ENCODE results near the gene UVRAG. TPM values are rescaled to one million over a fixed set of nuclear protein-coding genes. Genes with fewer than 3 reads are reported as not detected.
A peak's percentile ranks its signal among the peaks of the same experiment; 100 is the strongest.

The UVRAG gene
- total RNA-seq, 3 donors from 2014 or later = 43.3 to 73.0 (median 48.9) TPM

DNA sequence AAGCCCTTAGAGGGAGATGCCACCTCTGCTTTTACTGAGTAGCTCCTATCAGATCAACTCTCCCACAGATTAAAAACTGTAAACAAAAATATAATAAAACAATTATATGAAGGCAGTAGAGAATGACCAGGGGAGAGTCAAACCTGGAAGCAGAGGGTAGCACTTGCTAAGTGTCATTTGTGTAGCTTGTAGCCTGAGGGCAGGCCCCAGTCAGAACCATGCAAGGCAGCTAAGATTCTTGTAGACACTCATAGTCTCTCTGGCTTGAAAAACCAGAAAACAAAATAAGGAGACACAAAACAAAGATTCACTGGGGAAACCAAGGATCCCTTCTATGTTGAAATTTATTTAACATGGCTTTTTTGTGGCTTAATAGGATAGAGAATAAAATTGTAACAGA is 280.9 kb downstream of the UVRAG start:
- no peak for DNase-seq (ENCODE audit: low spot score in 2 of 2)
- intact Hi-C loops (cut with DNase I; ENCODE audit: low total_unique reads) = no loop called here

DNA sequence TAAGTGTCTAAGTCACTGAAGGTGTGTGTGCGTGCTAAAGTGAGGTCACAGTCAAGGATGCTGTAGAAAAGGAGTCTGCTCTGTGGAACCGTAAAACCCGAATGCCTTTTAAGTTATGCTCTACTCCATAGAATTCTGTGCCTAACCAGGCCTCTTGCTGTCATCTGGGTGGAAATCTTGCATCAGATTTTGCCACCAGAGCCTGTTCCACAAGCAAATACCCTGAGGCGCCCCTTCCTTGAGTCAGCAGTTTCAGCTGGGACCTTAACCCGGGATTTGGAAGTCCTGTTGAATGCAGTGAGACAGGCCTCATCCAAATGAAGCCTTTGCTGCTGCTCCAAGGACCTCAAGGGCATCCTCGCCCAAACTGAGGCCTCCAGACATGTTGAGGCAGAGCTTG is 281.5 kb downstream of the UVRAG start:
- Histone ChIP-seq H3K27me3 (no peaks in the 10 kb centered on the region), H3K27ac (no peak overlapping the region), H3K4me3 (no peak overlapping the region), H3K9me3 (no peaks in the 10 kb centered on the region), H3K4me1 (no peaks in the 10 kb centered on the region), H3K36me3 (no peaks in the 10 kb centered on the region)
- TF ChIP-seq POLR2A (IDR thresholded peaks at IDR 0.05) (no peak), POLR2AphosphoS5 (IDR thresholded peaks at IDR 0.05) (no peak)
- TF ChIP-seq, protein P1, sequence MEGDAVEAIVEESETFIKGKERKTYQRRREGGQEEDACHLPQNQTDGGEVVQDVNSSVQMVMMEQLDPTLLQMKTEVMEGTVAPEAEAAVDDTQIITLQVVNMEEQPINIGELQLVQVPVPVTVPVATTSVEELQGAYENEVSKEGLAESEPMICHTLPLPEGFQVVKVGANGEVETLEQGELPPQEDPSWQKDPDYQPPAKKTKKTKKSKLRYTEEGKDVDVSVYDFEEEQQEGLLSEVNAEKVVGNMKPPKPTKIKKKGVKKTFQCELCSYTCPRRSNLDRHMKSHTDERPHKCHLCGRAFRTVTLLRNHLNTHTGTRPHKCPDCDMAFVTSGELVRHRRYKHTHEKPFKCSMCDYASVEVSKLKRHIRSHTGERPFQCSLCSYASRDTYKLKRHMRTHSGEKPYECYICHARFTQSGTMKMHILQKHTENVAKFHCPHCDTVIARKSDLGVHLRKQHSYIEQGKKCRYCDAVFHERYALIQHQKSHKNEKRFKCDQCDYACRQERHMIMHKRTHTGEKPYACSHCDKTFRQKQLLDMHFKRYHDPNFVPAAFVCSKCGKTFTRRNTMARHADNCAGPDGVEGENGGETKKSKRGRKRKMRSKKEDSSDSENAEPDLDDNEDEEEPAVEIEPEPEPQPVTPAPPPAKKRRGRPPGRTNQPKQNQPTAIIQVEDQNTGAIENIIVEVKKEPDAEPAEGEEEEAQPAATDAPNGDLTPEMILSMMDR (IDR thresholded peaks at IDR 0.05) = no peak
- DNase-seq (ENCODE audit: low spot score in 2 of 2) = peak; percentile 19 to 60
- intact Hi-C loops (cut with DNase I; ENCODE audit: low total_unique reads) = no loop called here

More for the DNA sequence above, 280.9 kb downstream of the UVRAG start:
- Histone ChIP-seq H3K4me1 (no peaks in the 10 kb centered on the region), H3K9me3 (peaks cover 0 to 3% of the 10 kb centered on the region in 2 donors), H3K27me3 (no peaks in the 10 kb centered on the region), H3K36me3 (no peaks in the 10 kb centered on the region), H3K27ac (no peak overlapping the region), H3K4me3 (no peak overlapping the region)
- TF ChIP-seq POLR2A (IDR thresholded peaks at IDR 0.05) = no peak
- TF ChIP-seq, protein P1 (IDR thresholded peaks at IDR 0.05) = no peak
- no peak for TF ChIP-seq POLR2AphosphoS5 (IDR thresholded peaks at IDR 0.05)

DNA sequence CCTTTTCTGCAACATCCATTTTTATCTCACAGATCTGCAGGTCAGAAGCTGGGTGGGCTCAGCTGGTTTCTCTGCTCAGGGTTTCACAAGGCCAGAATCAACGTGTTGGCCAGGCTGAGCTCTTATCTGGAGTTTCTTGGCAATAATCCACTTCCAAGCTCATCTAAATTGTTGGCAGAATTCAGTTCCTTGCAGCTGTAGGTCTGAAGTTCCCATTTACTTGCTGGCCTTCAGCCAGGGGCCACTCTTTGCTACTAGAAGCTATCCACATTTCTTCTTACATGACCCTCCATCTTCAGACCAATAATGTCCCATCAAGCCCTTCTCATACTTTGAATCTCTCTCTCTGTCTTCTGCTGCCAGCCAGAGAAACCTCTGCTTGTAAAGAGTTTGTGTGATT is 287.8 kb downstream of the UVRAG start:
- Histone ChIP-seq H3K4me3 (no peak overlapping the region), H3K9me3 (no peaks in the 10 kb centered on the region), H3K27me3 (no peaks in the 10 kb centered on the region), H3K36me3 (no peaks in the 10 kb centered on the region), H3K27ac (no peak overlapping the region), H3K4me1 (no peaks in the 10 kb centered on the region)
- DNase-seq (ENCODE audit: low spot score in 2 of 2) = no peak
- TF ChIP-seq POLR2AphosphoS5 (IDR thresholded peaks at IDR 0.05) = no peak
- TF ChIP-seq POLR2A (IDR thresholded peaks at IDR 0.05) = no peak
- TF ChIP-seq, protein P1 (IDR thresholded peaks at IDR 0.05) = no peak
- intact Hi-C loops (cut with DNase I; ENCODE audit: low total_unique reads) = no loop called here

DNA sequence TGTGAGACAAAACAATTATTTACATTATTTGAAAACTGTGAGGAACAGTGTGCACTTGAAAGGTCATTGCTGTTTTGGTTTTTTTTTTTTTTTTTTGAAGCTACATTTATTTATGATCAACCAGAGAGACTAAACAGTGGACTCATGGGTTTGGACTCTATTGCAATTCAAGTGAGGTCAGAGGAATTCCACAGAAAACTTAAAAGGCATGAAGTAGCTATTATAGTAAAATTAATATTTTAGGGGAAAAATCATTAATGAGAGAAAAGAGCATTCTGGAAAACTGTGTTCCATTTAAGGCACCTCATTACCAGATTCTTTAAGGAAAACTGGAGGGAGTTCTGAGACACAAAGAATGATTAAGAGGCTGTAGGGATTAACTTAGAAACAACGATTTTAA is 288.4 kb downstream of the UVRAG start:
- no peak overlapping the region for H3K4me3 ChIP-seq
- no peaks in the 10 kb centered on the region for H3K27me3 ChIP-seq
- no peaks in the 10 kb centered on the region for H3K4me1 ChIP-seq
- intact Hi-C loops (cut with DNase I; ENCODE audit: low total_unique reads) = no loop called here
- DNase-seq (ENCODE audit: low spot score in 2 of 2) = no peak
- H3K36me3 ChIP-seq = no peaks in the 10 kb centered on the region
- no peaks in the 10 kb centered on the region for H3K9me3 ChIP-seq
- TF ChIP-seq, protein P1 (IDR thresholded peaks at IDR 0.05) = no peak
- no peak for TF ChIP-seq POLR2AphosphoS5 (IDR thresholded peaks at IDR 0.05)
- no peak for TF ChIP-seq POLR2A (IDR thresholded peaks at IDR 0.05)
- no peak overlapping the region for H3K27ac ChIP-seq

DNA sequence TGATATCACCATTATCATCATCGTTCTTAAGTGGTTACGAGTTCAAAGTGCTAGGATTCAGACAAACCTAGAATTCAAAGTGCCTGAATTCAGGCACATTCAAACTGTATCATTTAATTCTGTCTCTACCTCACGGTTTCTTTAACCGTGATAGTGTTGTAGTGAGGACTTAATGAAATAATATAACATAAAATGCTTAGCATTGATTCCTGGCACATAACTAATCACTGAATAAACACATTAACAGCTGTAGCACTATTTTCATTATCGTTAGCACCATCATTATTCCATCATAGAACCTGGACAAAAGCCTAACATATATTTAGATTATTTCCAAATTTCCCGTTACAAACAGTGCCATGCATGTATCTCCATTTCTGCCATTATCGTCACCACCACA is 289.3 kb downstream of the UVRAG start:
- DNase-seq (ENCODE audit: low spot score in 2 of 2) = no peak
- intact Hi-C loops (cut with DNase I; ENCODE audit: low total_unique reads) = no loop called here
- TF ChIP-seq, protein P1 (IDR thresholded peaks at IDR 0.05) = no peak
- TF ChIP-seq POLR2A (IDR thresholded peaks at IDR 0.05) = no peak
- no peak for TF ChIP-seq POLR2AphosphoS5 (IDR thresholded peaks at IDR 0.05)
- Histone ChIP-seq H3K4me1 (no peaks in the 10 kb centered on the region), H3K27ac (no peak overlapping the region), H3K27me3 (no peaks in the 10 kb centered on the region), H3K4me3 (no peak overlapping the region), H3K36me3 (no peaks in the 10 kb centered on the region), H3K9me3 (no peaks in the 10 kb centered on the region)
